Right kidney (tissue), 1 donor: ENCODE measurements around the gene PDE4D.

Experiments used
- DNase-seq: peaks from one replicate; pipeline ENCODE4 v3.0.0-alpha.2; 2016

PDE4D gene

GRCh38 chr5:59246145-59246869 lies 647.2 kb downstream of the PDE4D start:
- DNase-seq = no peak

- no peak for DNase-seq
Observed at GRCh38 chr5:59245198-59245597, 648.3 kb downstream of the PDE4D start.

GRCh38 chr5:59241552-59241951 lies 652.0 kb downstream of the PDE4D start:
- DNase-seq = no peak

- DNase-seq = no peak
Observed at GRCh38 chr5:59241119-59241518, 652.4 kb downstream of the PDE4D start.

GRCh38 chr5:59238126-59238902 lies 655.2 kb downstream of the PDE4D start:
- no peak for DNase-seq

GRCh38 chr5:59236986-59237385 lies 656.5 kb downstream of the PDE4D start:
- DNase-seq = no peak

GRCh38 chr5:59236448-59236847 lies 657.1 kb downstream of the PDE4D start:
- DNase-seq = no peak

- no peak for DNase-seq
Observed at GRCh38 chr5:59234236-59234635, 659.3 kb downstream of the PDE4D start.

- no peak for DNase-seq
Observed at GRCh38 chr5:59231221-59231931, 662.1 kb downstream of the PDE4D start.

GRCh38 chr5:59222687-59223511 lies 670.6 kb downstream of the PDE4D start:
- DNase-seq = no peak

GRCh38 chr5:59221769-59222168 lies 671.8 kb downstream of the PDE4D start:
- no peak for DNase-seq

GRCh38 chr5:59218424-59219045 lies 675.0 kb downstream of the PDE4D start:
- DNase-seq = no peak

GRCh38 chr5:59216841-59217240 lies 676.7 kb downstream of the PDE4D start:
- no peak for DNase-seq

- no peak for DNase-seq
Observed at GRCh38 chr5:59212596-59212995, 680.9 kb downstream of the PDE4D start.

GRCh38 chr5:59209758-59210359 lies 683.7 kb downstream of the PDE4D start:
- DNase-seq = no peak

- no peak for DNase-seq
Observed at GRCh38 chr5:59208474-59208873, 685.1 kb downstream of the PDE4D start.

GRCh38 chr5:59207401-59207800 lies 686.1 kb downstream of the PDE4D start:
- no peak for DNase-seq

- no peak for DNase-seq
Observed at GRCh38 chr5:59206132-59206581, 687.4 kb downstream of the PDE4D start.

GRCh38 chr5:59204114-59204897 lies 689.2 kb downstream of the PDE4D start:
- no peak for DNase-seq

- DNase-seq = no peak
Observed at GRCh38 chr5:59199868-59200267, 693.7 kb downstream of the PDE4D start.
